OCI-M2 (cell line): ENCODE measurements around the gene ZNF8.
"Not testable (repeated sequence)": the region's sequence is repeated elsewhere in the genome, so short reads cannot be mapped to it uniquely, and the experiment has no call there.

Source experiments
- DNase-seq: peaks from one replicate; lab custom pipeline; 2025; ENCODE audit not compliant: unreplicated experiment; lab: John Stamatoyannopoulos, UW

The ZNF8 gene

GRCh38 chr19:58278541-58279041 is at the start of gene ZNF8:
Gene ZNF8, plus strand, starts transcription at chr19:58278955. Its CDS starts 127 bp downstream, at chr19:58279082.
- DNase-seq = peak; percentile 97

GRCh38 chr19:58229255-58229639 is 49.5 kb upstream of the ZNF8 start:
- DNase-seq = no peak

- DNase-seq = no peak
Measured at GRCh38 chr19:58237324-58237723, 41.4 kb upstream of the ZNF8 start.

GRCh38 chr19:58243351-58243750 is 35.4 kb upstream of the ZNF8 start:
- DNase-seq = no peak

GRCh38 chr19:58248886-58249285 is 29.9 kb upstream of the ZNF8 start:
- DNase-seq = no peak

- DNase-seq = no peak
Measured at GRCh38 chr19:58252102-58252685, 26.6 kb upstream of the ZNF8 start.

GRCh38 chr19:58258259-58258658 is 20.5 kb upstream of the ZNF8 start:
- not testable (repeated sequence) for DNase-seq

GRCh38 chr19:58261600-58261967 is 17.2 kb upstream of the ZNF8 start:
- DNase-seq = no peak

- DNase-seq = no peak
Measured at GRCh38 chr19:58261968-58262921, 16.5 kb upstream of the ZNF8 start.

GRCh38 chr19:58262922-58263296 is 15.8 kb upstream of the ZNF8 start:
- no peak for DNase-seq

GRCh38 chr19:58265100-58265499 is 13.7 kb upstream of the ZNF8 start:
- DNase-seq = no peak

GRCh38 chr19:58268344-58268743 is 10.4 kb upstream of the ZNF8 start:
- no peak for DNase-seq

GRCh38 chr19:58274771-58275201 is 4.0 kb upstream of the ZNF8 start:
- DNase-seq = no peak

GRCh38 chr19:58275564-58275963 is 3.2 kb upstream of the ZNF8 start:
- no peak for DNase-seq

- DNase-seq = no peak
Measured at GRCh38 chr19:58277197-58277596, 1.6 kb upstream of the ZNF8 start.

- DNase-seq = no peak
Measured at GRCh38 chr19:58277748-58278540, 811 bp upstream of the ZNF8 start.

GRCh38 chr19:58279042-58279924 is 528 bp downstream of the ZNF8 start:
- peak; percentile 40 for DNase-seq

- no peak for DNase-seq
Measured at GRCh38 chr19:58279925-58280316, 1.2 kb downstream of the ZNF8 start.

- no peak for DNase-seq
Measured at GRCh38 chr19:58284199-58284598, 5.4 kb downstream of the ZNF8 start.

- DNase-seq = no peak
Measured at GRCh38 chr19:58291943-58292342, 13.2 kb downstream of the ZNF8 start.
